SK-N-SH treated with all-trans-retinoic acid at 6 μM for 48 hours (cell line): ENCODE data around the gene ATG10.

ENCODE experiments used
- ARNTL ChIP-seq: fragments of 450-650 bp; formaldehyde crosslinking; IDR thresholded peaks from 2 replicates; pipeline ENCODE4 v1.5.0; 2020; ENCODE audit warnings: low read depth, mild to moderate bottlenecking, moderate library complexity, borderline replicate concordance
- BACH2 ChIP-seq: fragments of 250-450 bp; sonication (Bioruptor Pico); IDR thresholded peaks from 2 replicates; pipeline ENCODE4 v1.9.0; 2021; ENCODE audit warnings: mild to moderate bottlenecking, borderline replicate concordance
- CREB5 ChIP-seq: fragments of 250-450 bp; sonication (Bioruptor Pico); IDR thresholded peaks from 2 replicates; pipeline ENCODE4 v1.5.1; 2020; ENCODE audit warnings: low read depth, mild to moderate bottlenecking, moderate library complexity
- ESRRG ChIP-seq: fragments of 250-450 bp; sonication (Bioruptor Pico); IDR thresholded peaks from 2 replicates; pipeline ENCODE4 v1.6.1; 2021; ENCODE audit warnings: mild to moderate bottlenecking
- POU6F1 ChIP-seq: fragments of 250-450 bp; sonication (Bioruptor Pico); IDR thresholded peaks from 2 replicates; pipeline ENCODE4 v1.8.0; 2021; ENCODE audit warnings: low read depth, mild to moderate bottlenecking, moderate library complexity, borderline replicate concordance
- PPARA ChIP-seq: fragments of 250-450 bp; sonication (Bioruptor Pico); IDR thresholded peaks from 2 replicates; pipeline ENCODE4 v1.5.0; 2020; ENCODE audit warnings: mild to moderate bottlenecking, borderline replicate concordance
- SNAI2 ChIP-seq: fragments of 250-450 bp; sonication (Bioruptor Pico); IDR thresholded peaks from 2 replicates; pipeline ENCODE4 v1.5.0; 2020; ENCODE audit warnings: mild to moderate bottlenecking, moderate library complexity
- ZFP3 ChIP-seq: fragments of 250-450 bp; sonication (Bioruptor Pico); IDR thresholded peaks from 2 replicates; pipeline ENCODE4 v1.5.0; 2020; ENCODE audit warnings: mild to moderate bottlenecking, moderate library complexity
- TF ChIP-seq, protein P1 (sequence below): fragments of 250-450 bp; sonication (Bioruptor Pico); IDR thresholded peaks from 2 replicates; pipeline ENCODE4 v1.8.0; 2020; ENCODE audit warnings: mild to moderate bottlenecking, moderate library complexity, borderline replicate concordance

DNA sequence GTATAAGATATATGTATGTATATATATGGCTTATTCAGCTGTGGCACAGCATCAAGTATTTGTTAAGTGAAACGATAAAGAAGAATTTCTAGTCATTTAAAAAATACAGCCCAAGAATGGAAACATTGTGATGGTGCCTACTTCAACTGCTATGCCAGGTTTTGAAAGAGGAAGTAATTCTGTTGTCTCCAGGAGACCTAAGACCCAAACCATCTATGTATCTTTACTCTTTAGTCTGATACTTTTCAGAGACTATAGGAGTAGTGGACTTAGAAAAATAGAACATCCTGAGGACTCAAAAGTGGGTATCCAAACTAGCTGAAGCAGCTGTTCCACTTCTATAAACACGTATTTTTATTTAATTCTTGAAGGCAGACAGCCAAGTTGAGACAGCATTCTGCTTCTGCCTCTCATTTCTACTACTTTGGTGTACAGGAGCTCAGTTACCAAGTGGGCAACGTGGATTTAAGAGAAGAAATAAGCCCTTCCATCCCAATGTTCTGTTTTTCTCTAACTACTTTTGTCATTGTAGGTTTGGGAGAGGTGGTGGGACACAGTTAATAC is 195.6 kb downstream of the ATG10 start:
- no peak for TF ChIP-seq CREB5 (CRISPR knock-in tag)
- TF ChIP-seq ARNTL: no peak
- no peak for TF ChIP-seq ESRRG (CRISPR knock-in tag)
- TF ChIP-seq, protein P1, sequence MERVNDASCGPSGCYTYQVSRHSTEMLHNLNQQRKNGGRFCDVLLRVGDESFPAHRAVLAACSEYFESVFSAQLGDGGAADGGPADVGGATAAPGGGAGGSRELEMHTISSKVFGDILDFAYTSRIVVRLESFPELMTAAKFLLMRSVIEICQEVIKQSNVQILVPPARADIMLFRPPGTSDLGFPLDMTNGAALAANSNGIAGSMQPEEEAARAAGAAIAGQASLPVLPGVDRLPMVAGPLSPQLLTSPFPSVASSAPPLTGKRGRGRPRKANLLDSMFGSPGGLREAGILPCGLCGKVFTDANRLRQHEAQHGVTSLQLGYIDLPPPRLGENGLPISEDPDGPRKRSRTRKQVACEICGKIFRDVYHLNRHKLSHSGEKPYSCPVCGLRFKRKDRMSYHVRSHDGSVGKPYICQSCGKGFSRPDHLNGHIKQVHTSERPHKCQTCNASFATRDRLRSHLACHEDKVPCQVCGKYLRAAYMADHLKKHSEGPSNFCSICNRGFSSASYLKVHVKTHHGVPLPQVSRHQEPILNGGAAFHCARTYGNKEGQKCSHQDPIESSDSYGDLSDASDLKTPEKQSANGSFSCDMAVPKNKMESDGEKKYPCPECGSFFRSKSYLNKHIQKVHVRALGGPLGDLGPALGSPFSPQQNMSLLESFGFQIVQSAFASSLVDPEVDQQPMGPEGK: no peak
- no peak for TF ChIP-seq BACH2 (CRISPR knock-in tag)
- no peak for TF ChIP-seq SNAI2 (CRISPR knock-in tag)
- no peak for TF ChIP-seq ZFP3 (CRISPR knock-in tag)
- TF ChIP-seq POU6F1 (CRISPR knock-in tag): no peak
- no peak for TF ChIP-seq PPARA
